IMR-90 (cell line): Measurements from ENCODE around the gene SPNS2. TPM values are rescaled to one million over a fixed set of nuclear protein-coding genes. Genes with fewer than 3 reads are reported as not detected.

Experiments
- ATAC-seq: fragments of 200-7000 bp; cut with Tn5 transposase; 2 replicates; pipeline ENCODE4 v1.9.1; 2020; ENCODE audit warnings: low read depth, mild to moderate bottlenecking, moderate library complexity
- BruUV-seq: library from RNA; stranded (reverse); fragments of 400-500 nt; replicated peaks from 2 replicates; lab custom pipeline; 2021; lab: Mats Ljungman, UMichigan
- CTCF ChIA-PET: fragments of 300-600 bp; formaldehyde crosslinking; extraction: SDS; loops from one replicate; lab custom pipeline; 2021; ENCODE audit warnings: antibody characterized with exemption; lab: Yijun Ruan, JAX
- POLR2A ChIA-PET: fragments of 300-600 bp; sonication (Branson Sonifier 250); formaldehyde crosslinking; loops from one replicate; lab custom pipeline; 2022; ENCODE audit warnings: antibody characterized with exemption; ENCODE audit not compliant: unreplicated experiment; lab: Charles Lee
- DNase-seq: peaks from one replicate; pipeline ENCODE4 v3.0.0; 2013
- H2AFZ ChIP-seq: replicated peaks from 2 replicates; pipeline ENCODE3; 2013; ENCODE audit warnings: low read length, mild to moderate bottlenecking; ENCODE audit not compliant: poor library complexity
- H2AK5ac ChIP-seq: 2 replicates; pipeline ENCODE4 v1.6.1; 2013; ENCODE audit warnings: low read depth, low read length, inconsistent platforms
- H2AK9ac ChIP-seq: replicated peaks from 2 replicates; pipeline ENCODE3; 2013; ENCODE audit warnings: mild to moderate bottlenecking, low read depth, low read length, moderate library complexity; ENCODE audit not compliant: poor library complexity
- H2BK120ac ChIP-seq: 2 replicates; pipeline ENCODE4 v1.6.1; 2013; ENCODE audit warnings: low read depth, low read length, inconsistent platforms
- H2BK15ac ChIP-seq: 3 replicates; pipeline ENCODE4 v1.6.1; 2013; ENCODE audit warnings: low read depth, low read length, inconsistent platforms
- H2BK20ac ChIP-seq: 2 replicates; pipeline ENCODE4 v1.6.1; 2013; ENCODE audit warnings: low read depth, mild to moderate bottlenecking, inconsistent platforms, low read length, moderate library complexity
- H2BK5ac ChIP-seq: 2 replicates; pipeline ENCODE4 v1.6.1; 2013; ENCODE audit warnings: mild to moderate bottlenecking, low read depth, low read length, inconsistent platforms; ENCODE audit not compliant: poor library complexity, severe bottlenecking
- H3K14ac ChIP-seq: replicated peaks from 2 replicates; pipeline ENCODE4 v1.6.1; 2013; ENCODE audit warnings: low read depth, low read length, inconsistent platforms
- H3K18ac ChIP-seq: 2 replicates; pipeline ENCODE4 v1.6.1; 2013; ENCODE audit warnings: low read depth, low read length, control low read depth
- H3K23ac ChIP-seq: 2 replicates; pipeline ENCODE4 v1.6.1; 2013; ENCODE audit warnings: low read depth, low read length, inconsistent platforms
- H3K27ac ChIP-seq: 2 replicates; pipeline ENCODE4 v1.5.1; 2013; ENCODE audit warnings: mild to moderate bottlenecking, control low read depth, low read length; ENCODE audit not compliant: insufficient read depth
- H3K27me3 ChIP-seq: 2 replicates; pipeline ENCODE4 v1.6.1; 2013; ENCODE audit warnings: low read length; ENCODE audit not compliant: control insufficient read depth, insufficient read depth
- H3K36me3 ChIP-seq: 2 replicates; pipeline ENCODE4 v1.6.1; 2013; ENCODE audit warnings: low read length, mixed read lengths; ENCODE audit not compliant: control insufficient read depth, insufficient read depth
- H3K4ac ChIP-seq: 2 replicates; pipeline ENCODE4 v1.6.1; 2013; ENCODE audit warnings: low read depth, low read length, inconsistent platforms
- H3K4me1 ChIP-seq: 2 replicates; pipeline ENCODE4 v1.6.1; 2013; ENCODE audit warnings: low read length, mixed read lengths; ENCODE audit not compliant: control insufficient read depth, insufficient read depth
- H3K4me2 ChIP-seq: 2 replicates; pipeline ENCODE4 v1.6.1; 2013; ENCODE audit warnings: low read depth, mild to moderate bottlenecking, control low read depth, low read length, moderate library complexity
- H3K4me3 ChIP-seq: 2 replicates; pipeline ENCODE4 v1.5.1; 2013; ENCODE audit warnings: low read depth, mild to moderate bottlenecking, control low read depth, low read length, moderate library complexity; ENCODE audit not compliant: insufficient read depth
- H3K56ac ChIP-seq: 2 replicates; pipeline ENCODE4 v1.6.1; 2013; ENCODE audit warnings: low read length, inconsistent platforms; ENCODE audit not compliant: insufficient read depth; ENCODE audit errors: extremely low read depth
- H3K79me1 ChIP-seq, 2 experiments: 2 replicates each; pipeline ENCODE4 v1.6.1; 2013; ENCODE audit warnings: low read length in 2 of 2, inconsistent platforms in 1 of 2, low read depth in 1 of 2
- H3K9ac ChIP-seq: 2 replicates; pipeline ENCODE4 v1.6.1; 2013; ENCODE audit warnings: low read depth, low read length, control low read depth
- H3K9me1 ChIP-seq: 2 replicates; pipeline ENCODE4 v1.6.1; 2013; ENCODE audit warnings: low read length, inconsistent platforms; ENCODE audit not compliant: insufficient read depth
- H3K9me3 ChIP-seq: 2 replicates; pipeline ENCODE4 v1.6.1; 2013; ENCODE audit warnings: low read length; ENCODE audit not compliant: control insufficient read depth, insufficient read depth
- H4K20me1 ChIP-seq: 2 replicates; pipeline ENCODE4 v1.6.1; 2013; ENCODE audit warnings: low read length, inconsistent platforms; ENCODE audit not compliant: insufficient read depth
- H4K5ac ChIP-seq: 2 replicates; pipeline ENCODE4 v1.6.1; 2013; ENCODE audit warnings: mild to moderate bottlenecking, low read depth, low read length, control low read depth
- H4K8ac ChIP-seq, 2 experiments: 2 replicates each; pipeline ENCODE4 v1.6.1; 2013; ENCODE audit warnings: low read depth in 2 of 2, low read length in 2 of 2, control low read depth in 1 of 2, inconsistent platforms in 1 of 2
- H4K91ac ChIP-seq: 2 replicates; pipeline ENCODE4 v1.6.1; 2013; ENCODE audit warnings: low read depth, low read length, inconsistent platforms; ENCODE audit not compliant: insufficient read depth
- CHD1 ChIP-seq: IDR thresholded peaks from 2 replicates; pipeline ENCODE4 v1.6.1; 2012; ENCODE audit warnings: low read depth, low read length, improper control_type of control experiment
- MAFK ChIP-seq: IDR thresholded peaks from 2 replicates; pipeline ENCODE4 v1.6.1; 2012; ENCODE audit warnings: low read depth, low read length, improper control_type of control experiment
- MAZ ChIP-seq: IDR thresholded peaks from 2 replicates; pipeline ENCODE4 v1.6.1; 2012; ENCODE audit warnings: low read depth, mild to moderate bottlenecking, low read length, improper control_type of control experiment, moderate library complexity, borderline replicate concordance
- NFE2L2 ChIP-seq: fragments of 150-350 bp; IDR thresholded peaks from 2 replicates; pipeline ENCODE4 v1.6.1; 2016; ENCODE audit warnings: low read depth, mild to moderate bottlenecking, low read length
- POLR2A ChIP-seq: IDR thresholded peaks from 2 replicates; pipeline ENCODE4 v1.6.1; 2012; ENCODE audit warnings: mild to moderate bottlenecking, low read depth, low read length
- RAD21 ChIP-seq: IDR thresholded peaks from 2 replicates; pipeline ENCODE4 v1.6.1; 2012; ENCODE audit warnings: low read length, improper control_type of control experiment
- RCOR1 ChIP-seq: IDR thresholded peaks from 2 replicates; pipeline ENCODE4 v1.6.1; 2012; ENCODE audit warnings: mild to moderate bottlenecking, low read length, improper control_type of control experiment; ENCODE audit not compliant: insufficient replicate concordance
- USF2 ChIP-seq: fragments of 150-350 bp; IDR thresholded peaks from 2 replicates; pipeline ENCODE4 v1.6.1; 2017; ENCODE audit warnings: mild to moderate bottlenecking, antibody characterized with exemption, low read length, low read depth
- WGBS, 2 experiments: methylation state at CpG; one replicate each; pipeline versions ENCODE4 v1.1.5 to v1.1.7; 2013; ENCODE audit warnings: missing lambda C conversion rate in 2 of 2; ENCODE audit not compliant: insufficient read length in 1 of 2; ENCODE audit errors: extremely low coverage in 2 of 2; 5-methylcytosine and 5-hydroxymethylcytosine counted together
- dilution Hi-C: fragments of 300-500 bp; cut with HindIII; formaldehyde crosslinking; loops from one replicate; pipeline ENCODE4 v1.14.3; 2018; ENCODE audit warnings: low sequenced_read_pairs; ENCODE audit not compliant: unreplicated experiment
- in situ Hi-C: fragments of 300-500 bp; cut with MboI; formaldehyde crosslinking; loops from 3 replicates; pipeline ENCODE4 v1.14.3; 2019; ENCODE audit warnings: low sequenced_read_pairs, inconsistent platforms, mixed read lengths
- intact Hi-C: fragments of 100-400 bp; cut with micrococcal nuclease; formaldehyde crosslinking; loops from 2 replicates; pipeline ENCODE4 v1.10.0; 2022
- polyA plus RNA-seq, 3 experiments: library from polyadenylated mRNA; depleted of rRNA; stranded (reverse); fragments of >200 nt; gene quantifications; 2 replicates each; pipeline ENCODE4 v1.2.3, GENCODE V29; 2012; ENCODE audit warnings: low replicate concordance in 1 of 3
- total RNA-seq: library from RNA; depleted of rRNA; stranded (reverse); fragments of >200 nt; gene quantifications from 2 replicates; pipeline ENCODE4 v1.2.3, GENCODE V29; 2012

Gene SPNS2
- total and polyA plus RNA-seq, 2 of the 4 experiments (the other 2 are of a cell fraction): under 0.01 TPM; not detected in 1

DNA sequence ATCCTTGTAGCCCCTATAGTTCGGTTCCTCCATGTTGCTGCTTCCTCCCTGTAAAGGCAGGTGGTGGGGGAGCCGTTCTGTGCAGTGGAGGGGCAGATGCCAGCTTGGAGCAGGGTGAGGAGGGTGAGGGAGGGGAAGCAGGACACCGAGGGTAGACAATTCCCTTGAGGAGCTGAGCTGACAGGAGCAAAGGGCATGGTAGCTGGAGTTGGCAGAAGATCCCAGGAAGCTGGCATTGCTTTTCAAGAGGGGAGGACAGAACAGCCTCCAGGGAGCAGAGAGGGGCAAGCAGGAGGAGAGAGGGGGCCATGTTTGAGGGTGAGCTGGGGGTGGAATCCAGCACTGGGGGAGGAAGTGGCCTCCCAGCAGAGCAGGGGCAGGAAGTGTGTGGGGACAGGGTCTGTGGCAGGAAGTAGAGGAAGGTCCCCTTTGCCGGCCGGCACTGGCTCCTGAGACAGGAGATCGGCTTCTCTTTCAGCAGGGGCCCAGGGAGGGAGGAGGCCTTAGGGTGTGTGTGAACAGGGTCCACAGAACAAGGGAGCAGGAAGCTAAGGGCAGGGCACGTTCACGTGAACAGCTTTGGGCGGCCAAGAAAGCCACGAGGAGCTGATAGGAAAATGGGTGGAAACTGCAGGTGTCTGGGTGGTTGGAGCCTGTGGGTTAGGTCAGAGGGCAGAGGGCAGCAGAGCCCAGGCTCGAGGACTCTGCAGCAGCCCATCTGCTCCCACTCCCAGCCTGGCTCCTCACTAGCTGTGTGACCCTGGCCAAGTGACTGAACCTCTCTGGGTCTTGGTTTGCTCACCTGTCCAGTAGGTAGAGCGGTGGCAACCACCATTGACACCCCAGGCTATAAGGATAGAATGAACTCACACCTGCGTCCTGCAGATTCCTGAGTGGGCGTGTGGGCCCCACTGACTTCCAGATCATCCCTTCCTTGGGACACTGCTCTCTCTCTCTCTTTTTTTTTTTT is 17.5 kb upstream of the SPNS2 start:
- WGBS, 2 experiments: 14% methylated on average over 3 of the region's 14 CpGs; no CpG with 5 or more reads in 1 of the 2 experiments
- no peaks in the 10 kb centered on the region for H3K79me1 ChIP-seq
- no peak overlapping the region for H3K27ac ChIP-seq
- intact Hi-C loops: no loop called here
- no peak for DNase-seq
- H2BK120ac ChIP-seq: no peak overlapping the region
- no peak overlapping the region for H3K4me3 ChIP-seq
- no peak for ATAC-seq
- H2AK5ac ChIP-seq: no peak overlapping the region
- H2AFZ ChIP-seq: peak overlapping the region; percentile 32
- POLR2A ChIA-PET: no interaction called here
- H3K9ac ChIP-seq: no peak overlapping the region
- H3K36me3 ChIP-seq: no peaks in the 10 kb centered on the region
- no peak overlapping the region for H4K8ac ChIP-seq
- H4K20me1 ChIP-seq: no peaks in the 10 kb centered on the region; the same call in 1 of the 2 replicates
- H4K5ac ChIP-seq: no peak overlapping the region
- H2BK15ac ChIP-seq: no peak overlapping the region
- H3K23ac ChIP-seq: no peak overlapping the region
- TF ChIP-seq NFE2L2 (no peak), POLR2A (no peak), MAZ (no peak), CHD1 (no peak), RAD21 (no peak), RCOR1 (no peak), USF2 (no peak), MAFK (no peak)
- no peak overlapping the region for H3K4me2 ChIP-seq
- no peaks in the 10 kb centered on the region for H3K9me3 ChIP-seq
- H3K9me1 ChIP-seq: no peaks in the 10 kb centered on the region
- BruUV-seq: no TSS peak
- H2BK20ac ChIP-seq: no peak overlapping the region
- H4K91ac ChIP-seq: no peak overlapping the region
- H3K56ac ChIP-seq: no peak overlapping the region
- CTCF ChIA-PET: no interaction called here
- no peak overlapping the region for H3K4ac ChIP-seq
- H3K18ac ChIP-seq: no peak overlapping the region
- dilution Hi-C loops: no loop called here
- H3K14ac ChIP-seq: no peak overlapping the region
- H3K4me1 ChIP-seq: no peaks in the 10 kb centered on the region
- no peak overlapping the region for H2BK5ac ChIP-seq
- H3K27me3 ChIP-seq: peaks cover 41% of the 10 kb centered on the region; the same call in 1 of the 2 replicates
- no peak overlapping the region for H2AK9ac ChIP-seq
- in situ Hi-C loops: no loop called here
